Germinal center (tissue), 1 donor: Measurements from ENCODE around the gene CAMKK2.
A peak's percentile ranks its signal among the peaks of the same experiment; 100 is the strongest.
"Not testable (repeated sequence)": the region's sequence is repeated elsewhere in the genome, so short reads cannot be mapped to it uniquely, and the experiment has no call there.

ENCODE experiments used
- DNase-seq: peaks from one replicate; pipeline ENCODE4 v3.0.0; 2012; ENCODE audit warnings: mixed read lengths, low spot score

Gene CAMKK2

DNA sequence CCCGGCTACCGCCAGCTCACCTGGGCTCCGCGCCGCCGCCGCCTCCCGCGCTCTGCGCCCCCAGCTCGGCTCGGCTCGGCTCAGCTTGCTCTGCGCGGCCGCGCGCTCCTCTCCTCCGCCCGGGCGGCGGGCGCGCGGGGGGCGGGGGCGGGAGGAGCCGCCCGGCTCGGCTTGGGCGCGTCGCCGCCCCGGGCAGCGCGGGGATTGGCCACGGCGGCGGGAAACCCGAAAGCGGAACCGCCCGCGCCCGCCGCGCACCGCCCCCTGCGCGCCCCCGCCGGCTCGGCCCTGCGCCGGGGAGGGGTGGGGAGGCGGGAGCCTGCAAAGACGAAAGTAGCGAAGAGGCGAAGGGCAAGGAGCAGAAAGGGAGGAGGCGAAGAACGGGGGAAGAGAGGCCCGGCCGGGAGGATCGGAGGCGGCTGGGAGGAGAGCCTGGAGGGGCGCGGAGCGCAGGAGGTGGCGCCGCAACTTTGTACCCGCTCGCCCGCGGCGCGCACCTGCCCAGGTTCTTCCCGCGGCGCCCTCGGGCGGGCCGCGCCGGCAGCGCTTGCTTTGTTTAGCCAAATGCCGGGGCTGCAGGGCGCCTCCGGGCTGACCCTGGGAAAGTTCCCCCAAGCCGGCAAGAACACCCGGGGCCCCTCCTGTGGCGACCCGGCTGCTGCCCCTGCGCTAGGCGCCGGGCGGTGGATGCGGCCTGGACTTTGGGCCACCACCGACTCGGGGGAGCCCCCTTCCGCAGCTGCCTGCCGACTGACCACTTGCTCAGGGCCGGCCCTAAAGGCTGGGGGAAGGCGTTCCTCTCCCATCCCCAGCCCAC lies at the start of gene CAMKK2:
Gene CAMKK2, minus strand, starts transcription at position 92 of the 817 bp plus-strand sequence. CDS start 22,183 bp downstream, outside the sequence.
- DNase-seq: peak; percentile 96

DNA sequence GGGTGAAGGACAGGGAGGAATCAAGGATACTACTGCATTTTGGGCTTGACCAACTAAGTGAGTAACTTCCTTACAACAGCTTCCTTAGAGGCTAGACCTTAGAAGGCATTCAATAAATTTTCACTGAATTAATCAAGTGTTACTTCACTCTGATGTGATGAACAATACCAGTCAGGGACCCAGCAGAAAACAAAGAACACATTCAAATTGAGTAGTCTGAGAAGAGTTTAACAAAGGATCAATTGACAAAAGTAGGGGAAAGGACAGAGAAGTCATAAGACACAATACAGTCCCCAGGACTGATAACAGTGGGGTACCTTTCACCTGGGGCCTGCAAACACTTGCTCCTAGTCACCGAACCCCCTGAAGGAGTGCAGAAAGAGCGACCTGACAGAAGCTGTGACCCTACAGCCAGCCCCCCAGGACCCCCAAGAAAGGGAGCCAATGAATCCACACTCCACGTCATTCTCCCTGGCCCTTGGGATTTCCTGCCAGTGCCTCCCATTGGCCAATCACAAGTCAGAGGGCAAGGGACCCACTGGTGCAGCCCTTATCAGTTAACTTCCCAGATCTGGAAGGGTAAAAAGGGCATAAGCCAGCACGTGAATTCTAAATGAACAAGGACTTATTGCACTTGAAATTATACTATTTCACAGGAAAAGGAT lies 48.8 kb upstream of the CAMKK2 start:
- DNase-seq: no peak

DNA sequence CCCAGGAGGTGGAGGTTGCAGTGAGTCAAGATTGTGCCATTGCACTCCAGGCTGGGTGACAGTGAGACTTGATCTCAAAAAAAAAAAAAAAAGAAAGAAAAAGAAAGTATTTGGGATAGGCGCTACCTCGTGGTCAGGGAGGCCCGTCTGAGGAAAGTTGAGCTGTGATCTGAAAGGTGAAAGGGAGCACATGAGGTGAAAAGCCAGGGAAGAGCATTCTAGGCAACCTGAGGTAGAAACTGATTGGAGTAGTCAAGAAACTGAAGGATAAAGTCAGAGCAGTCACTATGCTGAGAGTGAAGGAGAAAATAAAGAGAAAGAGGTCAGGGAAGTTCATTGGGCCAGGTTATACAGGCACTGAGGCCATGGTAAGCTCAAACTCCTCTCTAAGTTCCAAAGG lies 48.0 kb upstream of the CAMKK2 start:
- DNase-seq: no peak

GRCh38 chr12:121337416-121337815 lies 40.9 kb upstream of the CAMKK2 start:
- no peak for DNase-seq

DNA sequence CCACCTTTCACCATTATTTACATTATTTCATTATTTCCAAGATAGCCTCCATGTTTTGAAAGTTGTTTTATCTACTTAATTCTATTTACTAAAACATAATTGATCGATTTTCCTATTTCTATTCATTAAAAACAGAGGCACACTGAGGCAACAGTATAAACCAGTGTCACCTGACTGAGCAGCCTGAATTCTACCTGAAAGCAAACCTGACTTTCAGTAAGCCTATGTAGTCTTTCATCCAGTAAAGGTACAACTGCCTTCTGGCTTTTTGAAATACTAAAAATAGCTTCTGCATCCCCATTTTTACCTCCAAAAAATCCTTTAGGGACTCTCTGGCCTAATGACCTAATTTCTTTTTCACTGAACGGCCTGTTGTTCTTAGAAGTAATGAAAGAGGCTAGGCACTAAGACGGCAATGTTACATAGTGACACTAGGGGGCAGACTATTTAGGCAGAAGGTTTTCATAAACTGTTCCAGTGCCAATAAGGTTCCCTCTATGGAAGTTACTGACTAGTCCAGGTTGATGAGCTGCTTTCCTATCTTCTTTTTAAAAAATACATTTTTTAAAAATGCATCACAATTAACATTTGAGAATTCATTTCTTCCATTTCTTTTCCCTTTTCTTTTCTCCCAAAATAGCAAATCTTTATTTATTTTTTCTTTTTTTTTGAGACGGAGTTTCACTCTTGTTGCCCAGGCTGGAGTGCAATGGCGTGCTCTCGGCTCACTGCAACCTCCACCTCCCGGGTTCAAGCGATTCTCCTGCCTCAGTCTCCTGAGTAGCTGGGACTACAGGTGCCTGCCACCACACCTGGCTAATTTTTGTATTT lies 38.2 kb upstream of the CAMKK2 start:
- DNase-seq: peak; percentile 73

DNA sequence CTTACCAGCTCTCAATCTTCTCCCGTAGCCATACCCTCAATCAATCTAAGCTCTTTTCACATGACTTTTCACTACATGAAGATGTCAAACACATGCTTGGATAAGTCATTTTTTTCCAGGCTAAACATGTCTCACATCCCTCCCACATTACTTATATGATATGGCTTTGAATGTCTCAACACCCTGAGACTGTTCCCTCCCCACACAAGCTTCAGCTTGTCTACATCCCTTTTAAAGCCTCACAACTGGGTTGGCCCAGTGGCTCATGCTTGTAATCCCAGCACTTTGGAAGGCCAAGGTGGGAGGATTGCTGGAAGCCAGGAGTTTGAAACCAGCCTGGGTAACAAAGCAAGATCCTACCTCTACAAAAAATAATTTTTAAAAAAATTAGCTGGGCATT lies 37.2 kb upstream of the CAMKK2 start:
- DNase-seq: no peak

GRCh38 chr12:121331248-121331647 lies 34.7 kb upstream of the CAMKK2 start:
- no peak for DNase-seq

- no peak for DNase-seq
Measured at GRCh38 chr12:121330692-121331091, 34.2 kb upstream of the CAMKK2 start.

GRCh38 chr12:121330195-121330594 lies 33.7 kb upstream of the CAMKK2 start:
- no peak for DNase-seq

DNA sequence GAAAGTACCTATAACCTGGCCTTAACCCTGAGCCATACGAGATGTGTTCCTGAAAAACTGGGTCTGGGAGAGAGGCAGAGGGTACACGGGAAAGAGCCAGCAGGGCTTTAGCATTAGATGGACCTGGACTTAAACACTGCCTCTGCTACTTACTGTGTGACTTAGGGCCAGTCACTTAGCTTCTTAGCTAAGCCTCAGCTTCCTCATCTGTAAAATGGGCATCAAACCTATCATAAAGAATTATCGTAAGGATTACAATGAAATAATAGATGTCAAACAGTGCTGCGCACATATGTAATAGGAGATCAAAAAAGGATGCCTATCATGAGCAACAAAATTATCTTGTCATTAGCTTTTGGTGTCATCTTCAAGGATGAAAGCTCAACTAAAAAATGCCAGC lies 32.1 kb upstream of the CAMKK2 start:
- DNase-seq: no peak

DNA sequence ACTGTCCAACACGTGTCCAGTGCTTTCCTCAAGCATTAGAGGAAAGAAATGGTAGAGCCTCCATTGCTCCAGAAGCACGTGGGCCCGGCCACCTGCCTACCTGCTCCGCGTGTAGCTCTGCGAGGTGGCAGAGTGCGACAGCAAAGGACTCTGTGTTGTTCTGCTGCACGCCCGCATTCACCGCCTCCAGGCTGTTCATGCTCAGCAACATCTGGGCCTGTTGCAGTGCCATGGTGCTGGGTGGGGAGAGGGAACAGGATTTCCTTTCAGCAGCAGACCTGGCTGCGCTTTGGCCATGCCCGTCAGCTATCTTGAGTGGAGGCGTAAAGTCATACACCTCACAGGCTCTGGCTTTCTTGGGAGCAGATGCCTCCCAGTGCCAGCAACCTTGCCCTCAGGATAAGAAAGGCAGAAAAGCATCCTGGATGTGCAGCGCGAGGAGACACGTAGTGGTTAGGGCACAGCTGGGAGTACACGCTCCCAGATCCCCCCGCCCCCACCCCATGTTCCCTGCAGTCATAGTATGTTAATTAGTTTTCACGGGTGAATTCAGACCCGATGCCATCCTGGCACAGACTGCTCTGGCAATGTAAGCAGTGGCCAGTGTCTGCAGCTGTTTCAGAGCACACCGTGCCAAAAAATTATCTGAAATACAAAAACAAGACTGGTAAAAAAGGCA lies 30.6 kb upstream of the CAMKK2 start:
- no peak for DNase-seq

- DNase-seq: no peak
Measured at GRCh38 chr12:121325922-121326396, 29.4 kb upstream of the CAMKK2 start.

DNA sequence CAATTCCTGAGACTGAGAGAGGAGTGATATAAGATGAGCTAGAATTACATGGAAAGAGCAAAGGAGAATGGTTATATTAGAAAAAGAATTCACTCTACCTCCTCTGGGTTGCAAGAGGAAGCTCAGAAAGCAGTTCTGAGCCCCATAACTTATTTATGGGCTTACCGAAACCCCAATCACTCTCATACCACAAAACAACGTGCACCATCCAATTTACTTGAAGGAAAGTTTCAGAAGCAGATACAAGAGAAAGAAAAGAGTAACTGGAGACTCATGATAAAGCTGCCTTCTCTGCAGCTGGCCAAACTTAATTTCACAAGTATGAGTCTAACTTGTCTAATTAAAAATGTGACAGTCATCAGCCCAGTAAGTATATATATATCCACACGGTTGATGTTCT lies 27.4 kb upstream of the CAMKK2 start:
- DNase-seq: no peak

DNA sequence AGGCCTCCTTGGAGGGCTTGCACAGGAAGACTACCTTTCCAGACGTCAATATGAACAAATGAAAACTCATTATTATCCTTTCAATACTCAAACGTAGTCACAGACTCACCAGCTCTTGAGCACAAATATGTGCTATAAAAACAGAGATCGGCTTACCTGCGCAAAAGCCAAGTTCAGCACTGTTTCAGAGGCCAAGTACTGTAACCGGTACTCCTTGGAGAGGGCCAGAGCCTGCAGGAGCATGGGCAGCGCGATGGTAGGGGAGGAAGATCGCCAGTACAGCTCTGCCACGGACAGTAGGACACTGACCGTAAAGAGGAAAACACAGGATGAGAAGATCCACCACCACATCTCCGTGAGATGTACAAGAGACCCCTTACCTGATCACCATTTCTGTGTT lies 21.6 kb upstream of the CAMKK2 start:
- DNase-seq: no peak

DNA sequence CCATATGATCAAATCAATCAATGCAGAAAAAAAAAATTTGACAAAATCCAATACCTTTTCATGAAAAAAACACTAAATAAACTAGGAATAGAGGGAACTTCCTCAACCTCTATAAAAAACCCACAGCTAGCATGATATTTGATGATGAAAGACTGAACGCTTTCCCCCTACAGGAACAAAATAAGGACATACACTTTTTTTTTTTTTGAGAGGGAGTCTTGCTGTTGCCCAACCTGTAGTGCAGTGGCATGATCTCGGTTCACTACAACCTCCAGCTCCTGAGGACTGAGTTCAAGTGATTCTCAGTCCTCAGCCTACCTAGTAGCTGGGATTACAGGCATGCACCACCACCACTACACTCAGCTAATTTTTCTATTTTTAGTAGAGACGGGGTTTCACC lies 17.9 kb upstream of the CAMKK2 start:
- no peak for DNase-seq

GRCh38 chr12:121310231-121310630 lies 13.7 kb upstream of the CAMKK2 start:
- DNase-seq: not testable (repeated sequence)

- not testable (repeated sequence) for DNase-seq
Measured at GRCh38 chr12:121307397-121307796, 10.9 kb upstream of the CAMKK2 start.

DNA sequence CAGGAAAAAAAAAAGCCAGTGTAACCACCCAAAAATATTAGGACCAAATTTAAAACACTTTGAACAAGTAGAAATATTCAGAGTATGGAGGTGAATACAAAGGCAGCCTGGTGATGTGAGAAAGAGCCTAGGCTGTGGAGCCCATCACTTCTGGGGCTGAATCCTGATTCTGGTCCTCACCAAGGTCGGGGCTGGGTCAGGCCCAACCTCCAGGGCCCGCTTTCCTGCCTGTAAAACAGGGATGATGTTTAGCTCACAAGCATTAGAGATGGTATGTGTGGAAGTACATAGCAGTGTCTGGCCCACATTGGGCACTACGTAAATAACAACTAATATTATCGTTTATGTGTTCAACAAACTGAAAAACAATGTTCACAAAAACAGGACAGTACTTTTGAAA lies 7.8 kb upstream of the CAMKK2 start:
- DNase-seq: no peak

DNA sequence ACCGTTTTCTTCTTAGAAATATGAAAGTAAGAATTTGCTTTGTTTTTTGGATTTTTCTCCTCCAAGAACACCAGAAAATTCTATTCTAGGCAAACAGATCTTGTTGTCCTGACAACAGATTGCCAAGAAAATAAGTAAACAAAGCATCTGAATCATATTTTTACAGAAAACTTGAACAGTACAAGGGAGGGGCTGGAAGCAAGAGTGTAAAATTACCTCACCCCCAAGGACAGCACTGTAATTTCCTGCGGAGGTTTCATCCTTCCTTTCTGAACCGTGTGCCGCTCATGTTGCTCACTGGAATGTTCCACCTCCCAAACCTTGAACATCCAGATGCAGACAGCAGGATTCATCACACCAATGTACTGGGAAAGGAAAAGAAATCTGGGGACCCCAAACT lies 5.4 kb upstream of the CAMKK2 start:
- no peak for DNase-seq

- no peak for DNase-seq
Measured at GRCh38 chr12:121300083-121300819, 3.7 kb upstream of the CAMKK2 start.

- DNase-seq: no peak
Measured at GRCh38 chr12:121299662-121300061, 3.2 kb upstream of the CAMKK2 start.
